Measurements from ENCODE around the gene TM7SF2. TPM values are rescaled to one million over a fixed set of nuclear protein-coding genes. Genes with fewer than 3 reads are reported as not detected.
"Not testable (repeated sequence)": the region's sequence is repeated elsewhere in the genome, so short reads cannot be mapped to it uniquely, and the experiment has no call there.

Gene TM7SF2
- total RNA-seq, 4 donors from 2014 or later, result 20.0 to 99.4 (median 53.5) TPM

- intact Hi-C loops (cut with DNase I), result loop anchor here (10.0 kb wide), 2 partner anchors 102 to 202 kb away; partner anchors contain the start of genes ARL2 and ATG2A
- WGBS, 2 donors, result 51 to 82% methylated on average over 11 to 12 of the region's 68 CpGs
These were observed 4.9 kb downstream of the TM7SF2 start for GRCh38 chr11:65116370-65117205.

GRCh38 chr11:65117206-65118096 lies 5.8 kb downstream of the TM7SF2 start, which contains the start of gene ZNHIT2:
TSS of gene ZNHIT2 (minus strand) at chr11:65117701. CDS start at chr11:65117653, 48 bp downstream.
- TF ChIP-seq POLR2A (IDR thresholded peaks at IDR 0.05) (peak in 1 of 2 donors; percentile 85), CTCF (IDR thresholded peaks at IDR 0.05) (peak; percentile 77 to 97 (median 94))
- Histone ChIP-seq H3K36me3 (peaks cover 16 to 22% of the 10 kb centered on the region in 2 donors), H3K9me3 (no peaks in the 10 kb centered on the region), H3K4me1 (peaks cover 35 to 47% of the 10 kb centered on the region in 2 donors), H3K27me3 (no peaks in the 10 kb centered on the region), H3K4me3 (replicated peaks in 1 of 3) (peak within 1 kb of the TSS; percentile 60 to 94 (median 75)), H3K27ac (peak within 1 kb of the TSS; percentile 61 to 86 (median 82))
- intact Hi-C loops (cut with DNase I), result loop anchor here (10.0 kb wide), 2 partner anchors 103 to 203 kb away; partner anchors contain the start of genes ARL2 and ATG2A
- 0 to 2% methylated on average over 3 to 21 of the region's 89 CpGs for WGBS, 2 donors
- DNase-seq, result peak; percentile 100

More at GRCh38 chr11:65116370-65117205, 4.9 kb downstream of the TM7SF2 start:
- Histone ChIP-seq H3K9me3 (no peaks in the 10 kb centered on the region), H3K4me3 (replicated peaks in 1 of 3) (peak overlapping the region; percentile 60 to 94 (median 75)), H3K36me3 (peaks cover 16 to 22% of the 10 kb centered on the region in 2 donors), H3K27me3 (no peaks in the 10 kb centered on the region), H3K4me1 (peaks cover 41 to 55% of the 10 kb centered on the region in 2 donors), H3K27ac (peak overlapping the region; percentile 61 to 86 (median 82))
- peak; percentile 26 to 29 for DNase-seq
- TF ChIP-seq POLR2A (IDR thresholded peaks at IDR 0.05), result no peak
- TF ChIP-seq CTCF (IDR thresholded peaks at IDR 0.05), result no peak

- Histone ChIP-seq H3K4me3 (replicated peaks in 1 of 3) (no peak overlapping the region), H3K27me3 (no peaks in the 10 kb centered on the region), H3K36me3 (peaks cover 16 to 22% of the 10 kb centered on the region in 2 donors), H3K27ac (peak overlapping the region in 1 of 3 donors; percentile 46), H3K4me1 (peaks cover 32 to 46% of the 10 kb centered on the region in 2 donors), H3K9me3 (no peaks in the 10 kb centered on the region)
- intact Hi-C loops (cut with DNase I), result loop anchor here (10.0 kb wide), 2 partner anchors 103 to 203 kb away; partner anchors contain the start of genes ARL2 and ATG2A
- TF ChIP-seq POLR2A (IDR thresholded peaks at IDR 0.05), result no peak
- peak in 2 of 6 experiments; percentile 9 to 15 for TF ChIP-seq CTCF (IDR thresholded peaks at IDR 0.05)
- WGBS, 2 donors, result 84 to 85% methylated on average over 18 of the region's 18 CpGs
- no peak for DNase-seq
These were observed 6.6 kb downstream of the TM7SF2 start for GRCh38 chr11:65118097-65118837.

- not testable (repeated sequence) for DNase-seq, H3K27ac ChIP-seq
- 91 to 92% methylated on average over 18 of the region's 18 CpGs for WGBS, 2 donors
These were observed 7.4 kb downstream of the TM7SF2 start for GRCh38 chr11:65118891-65119669.

More at GRCh38 chr11:65118891-65119669, 7.4 kb downstream of the TM7SF2 start:
- peaks cover 16 to 22% of the 10 kb centered on the region in 2 donors for H3K36me3 ChIP-seq
- H3K9me3 ChIP-seq; H3K27me3 ChIP-seq; H3K4me3 ChIP-seq (replicated peaks in 1 of 3): not testable (repeated sequence)
- peaks cover 25 to 39% of the 10 kb centered on the region in 2 donors for H3K4me1 ChIP-seq
- intact Hi-C loops (cut with DNase I), result loop anchor here (10.0 kb wide), 2 partner anchors 104 to 204 kb away; partner anchors contain the start of genes ARL2 and ATG2A
